H1 (cell line): Measurements from ENCODE around the gene WDR11. TPM values are rescaled to one million over a fixed set of nuclear protein-coding genes. Genes with fewer than 3 reads are reported as not detected.

Experiments
- CTCF ChIA-PET: fragments of 300-600 bp; sonication (Branson Sonifier 250); formaldehyde crosslinking; loops from one replicate; lab custom pipeline; 2021; ENCODE audit not compliant: partially characterized antibody; lab: Charles Lee
- POLR2A ChIA-PET: fragments of 300-600 bp; sonication (Branson Sonifier 250); formaldehyde crosslinking; loops from one replicate; lab custom pipeline; 2021; ENCODE audit warnings: inconsistent platforms; ENCODE audit not compliant: partially characterized antibody; lab: Charles Lee
- DNase-seq, 2 experiments: peaks; one replicate each; pipeline versions ENCODE4 v3.0.0 to v3.0.0-alpha.2; 2010 to 2022; ENCODE audit warnings: low spot score in 2 of 2, low read depth in 1 of 2, mixed read lengths in 1 of 2
- FAIRE-seq: peaks from 2 replicates; lab custom pipeline; 2011; peaks lifted over from hg19 to GRCh38; lab: Jason Lieb, UNC
- H2AFZ ChIP-seq: 2 replicates; pipeline ENCODE4 v1.8.1; 2012; ENCODE audit warnings: low read length, inconsistent platforms
- H2AK5ac ChIP-seq: 2 replicates; pipeline ENCODE4 v1.6.1; 2013; ENCODE audit warnings: low read depth, low read length
- H2BK120ac ChIP-seq: replicated peaks from 2 replicates; pipeline ENCODE3; 2013; ENCODE audit warnings: low read depth, low read length, inconsistent platforms
- H2BK12ac ChIP-seq: 2 replicates; pipeline ENCODE4 v1.6.1; 2013; ENCODE audit warnings: low read depth, low read length
- H2BK15ac ChIP-seq: 2 replicates; pipeline ENCODE4 v1.6.1; 2013; ENCODE audit warnings: low read length
- H2BK20ac ChIP-seq: 2 replicates; pipeline ENCODE4 v1.6.1; 2013; ENCODE audit warnings: low read length
- H2BK5ac ChIP-seq: 2 replicates; pipeline ENCODE4 v1.6.1; 2013; ENCODE audit warnings: low read depth, low read length
- H3K14ac ChIP-seq: 2 replicates; pipeline ENCODE4 v1.6.1; 2013; ENCODE audit warnings: inconsistent platforms; ENCODE audit not compliant: insufficient read length
- H3K18ac ChIP-seq: 2 replicates; pipeline ENCODE4 v1.6.1; 2013; ENCODE audit warnings: low read length; ENCODE audit errors: extremely low read depth
- H3K23ac ChIP-seq: 2 replicates; pipeline ENCODE4 v1.6.1; 2013; ENCODE audit warnings: inconsistent platforms; ENCODE audit not compliant: insufficient read length
- H3K23me2 ChIP-seq: 2 replicates; pipeline ENCODE4 v1.6.1; 2013; ENCODE audit warnings: low read depth, low read length
- H3K27ac ChIP-seq: 2 replicates; pipeline ENCODE4 v1.6.1; 2011; ENCODE audit warnings: low read depth, low read length, inconsistent platforms
- H3K27me3 ChIP-seq, 4 experiments: replicated peaks in 1 of 4; 1 replicate in 1 of 4; 2 replicates in 3 of 4; pipeline versions ENCODE4 v1.6.1 to v1.8.1; 2011 to 2013; ENCODE audit warnings: low read length in 3 of 4, mild to moderate bottlenecking in 3 of 4, inconsistent platforms in 2 of 4, mixed read lengths in 2 of 4, moderate library complexity in 1 of 4; ENCODE audit not compliant: control insufficient read depth in 3 of 4, insufficient read depth in 3 of 4; ENCODE audit errors: extremely low read depth in 1 of 4
- H3K36me3 ChIP-seq, 4 experiments: 2 replicates each; pipeline versions ENCODE4 v1.6.1 to v1.8.1; 2011 to 2013; ENCODE audit warnings: mild to moderate bottlenecking in 4 of 4, low read length in 3 of 4, moderate library complexity in 2 of 4, control low read depth in 1 of 4, inconsistent platforms in 1 of 4; ENCODE audit not compliant: insufficient read depth in 4 of 4, control insufficient read depth in 2 of 4
- H3K4ac ChIP-seq: replicated peaks from 2 replicates; pipeline ENCODE3; 2013; ENCODE audit warnings: low read length, low read depth, mixed read lengths, inconsistent platforms; ENCODE audit not compliant: insufficient read length
- H3K4me1 ChIP-seq, 4 experiments: replicated peaks in 1 of 4; 1 replicate in 1 of 4; 2 replicates in 3 of 4; pipeline versions ENCODE4 v1.6.1 to v1.8.1; 2011 to 2013; ENCODE audit warnings: low read length in 3 of 4, inconsistent platforms in 2 of 4, mixed read lengths in 1 of 4; ENCODE audit not compliant: insufficient read depth in 4 of 4, control insufficient read depth in 3 of 4
- H3K4me2 ChIP-seq, 2 experiments: 2 replicates each; pipeline versions ENCODE4 v1.6.1 to v1.8.1; 2011 to 2013; ENCODE audit warnings: low read depth in 2 of 2, low read length in 2 of 2, control low read depth in 1 of 2, inconsistent platforms in 1 of 2, mild to moderate bottlenecking in 1 of 2; ENCODE audit not compliant: insufficient read depth in 1 of 2
- H3K4me3 ChIP-seq, 4 experiments: fragments of 200-600, 300-600 bp in 1 of 4; sonication (generic), shearing (Covaris generic), sonication (Bioruptor Twin) in 1 of 4; 2 replicates each; pipeline versions ENCODE4 v1.5.1 to v1.8.1; 2011 to 2016; ENCODE audit warnings: low read length in 4 of 4, low read depth in 3 of 4, control low read depth in 2 of 4, inconsistent platforms in 2 of 4, mild to moderate bottlenecking in 2 of 4, mixed read lengths in 1 of 4, moderate library complexity in 1 of 4; ENCODE audit not compliant: insufficient read depth in 2 of 4; ENCODE audit errors: extremely low read depth in 1 of 4
- H3K56ac ChIP-seq: replicated peaks from 2 replicates; pipeline ENCODE3; 2013; ENCODE audit warnings: low read depth, mild to moderate bottlenecking, mixed read lengths, low read length, inconsistent platforms; ENCODE audit not compliant: insufficient read length
- H3K79me1 ChIP-seq: 2 replicates; pipeline ENCODE4 v1.6.1; 2013; ENCODE audit warnings: low read depth, low read length, control low read depth
- H3K79me2 ChIP-seq, 2 experiments: 2 replicates each; pipeline versions ENCODE4 v1.6.1 to v1.8.1; 2012 to 2013; ENCODE audit warnings: low read length in 2 of 2, mild to moderate bottlenecking in 2 of 2, inconsistent platforms in 1 of 2; ENCODE audit not compliant: insufficient read depth in 2 of 2, control insufficient read depth in 1 of 2
- H3K9ac ChIP-seq, 4 experiments: replicated peaks in 1 of 4; 1 replicate in 1 of 4; 2 replicates in 3 of 4; pipeline versions ENCODE4 v1.6.1 to v1.8.1; 2011 to 2013; ENCODE audit warnings: low read depth in 3 of 4, low read length in 3 of 4, control low read depth in 2 of 4, mild to moderate bottlenecking in 2 of 4, moderate library complexity in 2 of 4, inconsistent platforms in 1 of 4; ENCODE audit errors: extremely low read depth in 1 of 4
- H3K9me3 ChIP-seq, 2 experiments: 2 replicates each; pipeline versions ENCODE4 v1.6.1 to v1.8.1; 2012 to 2013; ENCODE audit warnings: mild to moderate bottlenecking in 2 of 2, moderate library complexity in 2 of 2, control low read depth in 1 of 2, inconsistent platforms in 1 of 2, low read depth in 1 of 2, low read length in 1 of 2, mixed read lengths in 1 of 2; ENCODE audit not compliant: insufficient read depth in 2 of 2
- H4K20me1 ChIP-seq, 2 experiments: replicated peaks in 1 of 2; 2 replicates each; pipeline versions ENCODE3 to v1.8.1; 2011 to 2013; ENCODE audit warnings: inconsistent platforms in 2 of 2, low read length in 2 of 2, mild to moderate bottlenecking in 1 of 2; ENCODE audit not compliant: insufficient read depth in 2 of 2, control insufficient read depth in 1 of 2
- H4K5ac ChIP-seq: 2 replicates; pipeline ENCODE4 v1.6.1; 2013; ENCODE audit warnings: low read length, low read depth, mixed read lengths, inconsistent platforms; ENCODE audit not compliant: insufficient read length
- H4K8ac ChIP-seq: 2 replicates; pipeline ENCODE4 v1.8.0; 2013; ENCODE audit warnings: mild to moderate bottlenecking, moderate library complexity, low read length, inconsistent platforms; ENCODE audit not compliant: insufficient read depth; ENCODE audit errors: extremely low read depth
- H4K91ac ChIP-seq: replicated peaks from 2 replicates; pipeline ENCODE3; 2013; ENCODE audit warnings: low read length, mixed read lengths, inconsistent platforms; ENCODE audit not compliant: insufficient read length
- BCL11A ChIP-seq, 2 experiments: IDR thresholded peaks; one replicate each; pipeline ENCODE4 v1.6.1; 2011; ENCODE audit warnings: low read depth in 2 of 2, low read length in 2 of 2, mild to moderate bottlenecking in 2 of 2
- CEBPB ChIP-seq: IDR thresholded peaks from 2 replicates; pipeline ENCODE4 v1.6.1; 2012; ENCODE audit warnings: low read depth, low read length
- GABPA ChIP-seq: IDR thresholded peaks from 2 replicates; pipeline ENCODE4 v1.6.1; 2011; ENCODE audit warnings: mild to moderate bottlenecking, low read length, moderate library complexity, borderline replicate concordance; ENCODE audit not compliant: insufficient read depth
- KDM1A ChIP-seq: fragments of 200-600, 300-600 bp; sonication (generic); IDR thresholded peaks from 2 replicates; pipeline ENCODE4 v1.7.1; 2016; ENCODE audit warnings: mild to moderate bottlenecking, low read length, borderline replicate concordance
- TCF12 ChIP-seq: IDR thresholded peaks from 2 replicates; pipeline ENCODE4 v1.6.1; 2011; ENCODE audit warnings: low read depth, mild to moderate bottlenecking, low read length
- WGBS, 2 experiments: shearing (Covaris generic) in 1 of 2; methylation state at CpG; one replicate each; pipeline versions ENCODE4 v1.1.6 to v1.1.7; 2013 to 2015; ENCODE audit warnings: low lambda C conversion rate in 2 of 2, mixed read lengths in 2 of 2, inconsistent platforms in 1 of 2, low coverage in 1 of 2, missing lambda C conversion rate in 1 of 2; ENCODE audit not compliant: insufficient replicate concordance in 2 of 2, insufficient coverage in 1 of 2, insufficient read length in 1 of 2; ENCODE audit errors: extremely low coverage in 1 of 2, missing lambda C conversion rate in 1 of 2; 5-methylcytosine and 5-hydroxymethylcytosine counted together
- polyA plus RNA-seq, 7 experiments: library from polyadenylated mRNA; depleted of rRNA in 3 of 7; stranded (reverse) in 5 of 7; unstranded in 2 of 7; fragments of >200 nt in 5 of 7; fragments of 200-250 nt in 2 of 7; gene quantifications; 1 replicate in 5 of 7; 2 replicates in 1 of 7; 4 replicates in 1 of 7; pipeline versions ENCODE4 v1.2.1 to v1.2.3, GENCODE V29; 2011 to 2013; ENCODE audit warnings: missing spikeins in 2 of 7, mixed read lengths in 2 of 7
- total RNA-seq: library from RNA; stranded (reverse); fragmentation: NEBNext Ultra II Directional; extraction: Animal tissue kit (Norgen Biotek cat#: 25700); gene quantifications from 2 replicates; pipeline ENCODE4 v1.2.1, GENCODE V29; 2021
- TF ChIP-seq, protein P1 (sequence below), 3 experiments: IDR thresholded peaks; 1 replicate in 2 of 3; 2 replicates in 1 of 3; pipeline versions ENCODE4 v1.5.1 to v1.6.1; 2011; ENCODE audit warnings: low read length in 3 of 3, mild to moderate bottlenecking in 3 of 3, inconsistent platforms in 2 of 3, low read depth in 1 of 3, moderate library complexity in 1 of 3; ENCODE audit not compliant: insufficient read depth in 1 of 3; ENCODE audit errors: control extremely low read depth in 1 of 3

WDR11 gene
- total and polyA plus RNA-seq, 2 of the 8 experiments (the other 6 are each of a cell fraction or from before 2014, with no cell fraction given): 39.7 to 41.9 TPM

DNA sequence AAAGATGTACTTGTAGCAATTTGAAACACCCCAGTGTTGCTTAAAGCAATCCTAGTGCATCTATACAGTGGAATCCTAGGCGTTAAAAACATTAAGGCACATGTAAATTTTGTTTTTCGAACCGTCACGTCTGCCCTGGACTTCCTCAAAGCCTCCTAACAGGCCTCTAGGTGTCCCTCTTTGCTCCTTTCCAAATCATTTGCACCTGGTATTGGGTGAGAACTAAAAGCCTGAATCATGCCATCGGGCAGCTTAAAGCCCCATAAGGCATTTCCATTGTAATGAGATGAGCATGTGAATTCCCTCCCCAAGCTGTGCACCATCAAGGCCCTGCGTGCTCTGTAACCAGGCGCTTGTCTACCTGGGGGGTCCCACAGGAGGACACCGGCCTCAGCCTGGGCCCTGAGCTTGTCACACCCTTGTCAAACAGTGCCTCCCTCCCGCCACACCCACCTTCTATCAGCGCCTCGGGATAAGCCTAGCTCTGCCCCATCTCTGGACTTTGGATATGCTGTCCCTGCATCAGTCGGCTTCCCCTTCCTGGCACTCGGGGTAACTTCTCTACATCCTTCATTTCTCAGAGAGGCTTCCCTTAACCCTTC is 89.2 kb downstream of the WDR11 start:
- ChIA-PET POLR2A (interaction anchor here (1.0 kb wide), 1 partner anchor 165 kb away, joined by 3 read pairs; no protein-coding TSS in a partner anchor), CTCF (interaction anchor here (1.0 to 1.8 kb wide), 6 partner anchors 10 to 794 kb away, joined by 3 to 6 read pairs (median 4); no protein-coding TSS in a partner anchor)
- H3K23me2 ChIP-seq: no peaks in the 10 kb centered on the region
- no peak overlapping the region for H3K27ac ChIP-seq
- FAIRE-seq: peak; percentile 81
- H2BK12ac ChIP-seq: no peak overlapping the region
- H3K4me1 ChIP-seq: peaks cover 0 to 1% (median 0%) of the 10 kb centered on the region in 4 experiments; a peak in 3 of 7 replicates
- H3K79me1 ChIP-seq: no peaks in the 10 kb centered on the region
- no peak overlapping the region for H3K14ac ChIP-seq
- peaks cover 5% of the 10 kb centered on the region in 2 experiments; a peak in 1 of 4 replicates for H3K9me3 ChIP-seq
- H4K8ac ChIP-seq: no peak overlapping the region; the same call in 1 of the 2 replicates
- no peak overlapping the region for H2BK120ac ChIP-seq
- no peak overlapping the region for H3K4me3 ChIP-seq
- H3K27me3 ChIP-seq: no peaks in the 10 kb centered on the region
- H3K18ac ChIP-seq: no peak overlapping the region
- no peaks in the 10 kb centered on the region for H4K20me1 ChIP-seq
- H4K5ac ChIP-seq: no peak overlapping the region
- H3K4me2 ChIP-seq: no peak overlapping the region
- no peak overlapping the region for H2BK15ac ChIP-seq
- no peak overlapping the region for H3K9ac ChIP-seq
- WGBS, 2 experiments: 57% methylated on average over 13 of the region's 13 CpGs; no CpG with 5 or more reads in 1 of the 2 experiments
- H2BK5ac ChIP-seq: no peak overlapping the region
- no peak overlapping the region for H3K4ac ChIP-seq
- no peaks in the 10 kb centered on the region for H3K79me2 ChIP-seq
- no peak overlapping the region for H2AK5ac ChIP-seq
- H2AFZ ChIP-seq: 0 out of 2 replicates have a peak overlapping the region, but pooled peaks have one; percentile 61
- no peaks in the 10 kb centered on the region for H3K36me3 ChIP-seq
- no peak overlapping the region for H3K56ac ChIP-seq
- H4K91ac ChIP-seq: no peak overlapping the region
- no peak overlapping the region for H3K23ac ChIP-seq
- no peak for DNase-seq
- H2BK20ac ChIP-seq: no peak overlapping the region
- TF ChIP-seq TCF12 (no peak), BCL11A (IDR thresholded peaks at IDR 0.05; ENCODE audit: low read depth in 2 of 2, low read length in 2 of 2) (no peak), GABPA (no peak), CEBPB (no peak), KDM1A (no peak)
- TF ChIP-seq, protein P1, sequence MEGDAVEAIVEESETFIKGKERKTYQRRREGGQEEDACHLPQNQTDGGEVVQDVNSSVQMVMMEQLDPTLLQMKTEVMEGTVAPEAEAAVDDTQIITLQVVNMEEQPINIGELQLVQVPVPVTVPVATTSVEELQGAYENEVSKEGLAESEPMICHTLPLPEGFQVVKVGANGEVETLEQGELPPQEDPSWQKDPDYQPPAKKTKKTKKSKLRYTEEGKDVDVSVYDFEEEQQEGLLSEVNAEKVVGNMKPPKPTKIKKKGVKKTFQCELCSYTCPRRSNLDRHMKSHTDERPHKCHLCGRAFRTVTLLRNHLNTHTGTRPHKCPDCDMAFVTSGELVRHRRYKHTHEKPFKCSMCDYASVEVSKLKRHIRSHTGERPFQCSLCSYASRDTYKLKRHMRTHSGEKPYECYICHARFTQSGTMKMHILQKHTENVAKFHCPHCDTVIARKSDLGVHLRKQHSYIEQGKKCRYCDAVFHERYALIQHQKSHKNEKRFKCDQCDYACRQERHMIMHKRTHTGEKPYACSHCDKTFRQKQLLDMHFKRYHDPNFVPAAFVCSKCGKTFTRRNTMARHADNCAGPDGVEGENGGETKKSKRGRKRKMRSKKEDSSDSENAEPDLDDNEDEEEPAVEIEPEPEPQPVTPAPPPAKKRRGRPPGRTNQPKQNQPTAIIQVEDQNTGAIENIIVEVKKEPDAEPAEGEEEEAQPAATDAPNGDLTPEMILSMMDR (IDR thresholded peaks at IDR 0.05; ENCODE audit: control extremely low read depth in 1 of 3, insufficient read depth in 1 of 3, low read depth in 1 of 3, low read length in 3 of 3): peak in 2 of 3 experiments; percentile 12 to 50; a peak in 2 of 4 replicates
